ENCODE data around the gene RNASE12.
"Not testable (repeated sequence)": the region's sequence is repeated elsewhere in the genome, so short reads cannot be mapped to it uniquely, and the experiment has no call there.

Gene RNASE12, protein sequence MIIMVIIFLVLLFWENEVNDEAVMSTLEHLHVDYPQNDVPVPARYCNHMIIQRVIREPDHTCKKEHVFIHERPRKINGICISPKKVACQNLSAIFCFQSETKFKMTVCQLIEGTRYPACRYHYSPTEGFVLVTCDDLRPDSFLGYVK

GRCh38 chr14:20591235-20591634 is at the start of gene RNASE12:
Gene RNASE12 (minus strand): TSS chr14:20591376. CDS start chr14:20590723, 653 bp downstream.
- no peak for DNase-seq

- no peak for DNase-seq
Observed at GRCh38 chr14:20632831-20633691, 41.9 kb upstream of the RNASE12 start.

GRCh38 chr14:20632448-20632830 is 41.3 kb upstream of the RNASE12 start:
- no peak for DNase-seq

GRCh38 chr14:20631880-20632389 is 40.8 kb upstream of the RNASE12 start:
- no peak for DNase-seq

DNA sequence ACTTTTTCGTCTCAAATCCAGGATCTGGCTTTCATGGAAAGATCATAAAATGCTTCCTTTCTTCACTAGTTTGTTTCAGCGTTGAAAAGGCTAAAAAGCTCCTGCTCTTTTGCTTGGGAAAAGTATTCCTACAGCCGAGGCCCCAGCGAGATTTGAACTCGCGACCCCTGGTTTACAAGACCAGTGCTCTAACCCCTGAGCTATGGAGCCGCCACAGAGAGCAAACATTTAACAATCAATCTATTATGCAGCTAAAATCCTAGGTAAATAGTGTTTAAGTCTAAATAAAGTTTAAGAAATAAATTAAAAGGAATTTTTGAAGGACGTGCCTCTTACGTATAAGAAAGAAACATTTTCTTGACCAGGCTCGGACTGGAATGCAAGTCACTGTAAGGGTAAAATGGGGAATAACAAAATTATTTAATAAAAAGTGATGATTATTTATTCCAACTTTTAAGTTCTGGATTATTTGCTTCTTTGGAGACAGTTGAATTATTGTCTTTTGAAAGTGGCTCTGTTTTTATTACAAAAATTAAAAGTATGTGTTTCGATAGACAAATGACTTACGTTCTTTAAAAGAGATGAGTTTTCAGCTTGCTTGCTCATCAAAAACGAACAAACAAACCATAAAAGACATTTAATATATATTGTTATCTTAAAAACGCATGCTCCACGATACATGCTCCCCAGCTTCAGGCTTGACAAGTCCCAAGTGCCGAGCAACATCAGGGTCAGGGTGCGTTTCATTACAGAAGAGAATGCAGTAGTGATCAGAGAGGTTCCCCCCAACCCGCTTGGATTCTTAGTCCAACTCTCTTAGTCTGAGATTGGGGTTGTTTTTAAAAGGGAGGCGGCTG is 40.1 kb upstream of the RNASE12 start:
- DNase-seq, result no peak

DNA sequence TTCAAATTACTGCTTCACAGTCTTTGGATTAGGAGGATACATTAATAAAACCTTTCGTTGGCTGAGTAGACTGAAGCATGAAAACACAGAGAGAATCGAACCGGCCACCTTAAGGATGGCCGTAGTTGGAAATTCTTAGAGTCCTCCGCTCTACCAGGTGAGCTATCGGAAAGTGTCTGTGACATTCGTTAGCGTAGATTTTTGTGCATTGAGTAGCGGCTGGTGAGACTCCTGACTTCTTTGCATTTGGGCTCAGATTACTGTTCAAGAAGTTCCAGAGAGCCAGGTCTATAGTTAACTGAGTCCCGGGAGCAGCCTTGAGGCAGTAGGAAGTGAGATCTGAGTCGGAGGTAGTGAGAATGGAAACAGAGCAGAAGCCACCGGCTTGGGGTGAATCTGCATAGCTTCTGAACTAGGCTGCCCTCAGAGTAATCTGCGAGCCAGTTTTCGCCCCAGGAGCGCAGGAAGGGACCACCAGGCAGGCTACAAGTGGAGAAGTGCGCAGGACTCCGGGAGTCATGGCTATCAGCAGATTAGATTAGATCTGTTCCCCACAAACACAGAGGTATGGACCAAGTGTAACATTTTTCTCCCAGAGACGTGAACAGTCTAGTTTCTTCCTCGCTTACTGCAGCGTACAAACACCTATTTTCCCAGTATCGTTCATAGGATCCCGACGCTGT is 39.3 kb upstream of the RNASE12 start:
- DNase-seq, result no peak

GRCh38 chr14:20628063-20628854 is 37.1 kb upstream of the RNASE12 start:
- DNase-seq, result no peak

DNA sequence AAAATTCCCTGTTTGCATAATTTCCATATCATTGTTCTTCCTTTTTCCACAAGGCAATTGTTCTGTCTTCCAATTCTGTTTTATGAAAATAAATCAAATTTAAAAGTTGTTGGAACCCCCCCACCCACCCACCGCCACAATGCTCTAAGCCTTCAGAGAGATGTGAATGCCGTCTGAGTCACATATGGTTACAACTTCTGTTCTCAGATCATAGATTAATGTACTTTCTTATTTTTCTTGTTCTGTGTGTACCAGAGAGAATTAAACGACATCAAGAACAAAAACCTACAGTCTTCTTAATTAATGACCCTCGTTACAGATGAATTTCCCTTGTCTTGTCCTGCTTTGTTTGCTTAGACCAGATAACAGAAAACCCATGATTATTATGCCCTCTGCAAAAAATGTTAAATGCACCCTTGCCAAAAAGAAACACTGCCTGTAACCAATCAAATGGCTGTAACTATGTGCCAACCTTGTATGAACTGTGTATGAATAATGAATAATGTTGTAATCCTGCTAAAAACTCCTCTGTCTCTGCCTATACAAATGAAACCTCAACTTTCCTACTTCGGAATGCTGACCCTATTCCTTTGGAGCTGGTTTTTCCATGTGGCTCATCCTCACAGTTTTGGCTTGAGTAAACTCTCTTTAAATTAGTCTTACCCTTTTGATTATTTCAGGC is 36.3 kb upstream of the RNASE12 start:
- DNase-seq, result no peak

- DNase-seq, result no peak
Observed at GRCh38 chr14:20626274-20626673, 35.1 kb upstream of the RNASE12 start.

- DNase-seq, result no peak
Observed at GRCh38 chr14:20624495-20625070, 33.4 kb upstream of the RNASE12 start.

- no peak for DNase-seq
Observed at GRCh38 chr14:20623798-20624197, 32.6 kb upstream of the RNASE12 start.

- DNase-seq, result no peak
Observed at GRCh38 chr14:20622816-20623291, 31.7 kb upstream of the RNASE12 start.

DNA sequence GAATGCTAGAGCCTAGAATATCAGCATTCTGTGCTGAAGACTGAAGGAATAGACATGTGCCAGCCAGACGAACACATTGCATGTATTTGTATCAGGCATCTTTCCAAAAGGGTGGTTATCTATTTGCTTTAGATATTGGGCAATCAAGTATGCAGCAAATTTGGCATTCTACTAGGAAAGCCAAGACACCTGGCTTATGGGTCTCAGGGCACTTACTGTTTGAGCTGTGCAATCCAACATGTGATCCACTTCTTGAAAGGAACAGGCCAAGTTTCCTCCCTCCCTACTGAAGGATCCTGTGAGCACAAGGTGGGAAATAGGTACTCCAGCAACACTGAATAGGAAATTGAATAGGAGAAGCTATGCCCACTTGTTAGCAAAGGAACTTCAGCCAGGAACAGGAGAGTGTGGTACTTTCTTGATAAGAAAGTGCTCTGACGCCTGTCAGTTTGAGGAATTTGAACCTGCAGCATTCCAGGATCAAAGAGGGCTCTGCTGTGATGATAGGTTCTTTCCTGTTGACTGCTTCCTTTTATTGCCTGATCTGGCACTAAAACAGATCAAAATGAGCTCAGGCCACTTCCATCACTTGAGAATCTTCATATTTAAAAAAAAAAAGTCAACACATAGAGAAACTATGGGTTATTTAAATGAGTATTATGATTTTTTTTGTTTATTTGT is 29.8 kb upstream of the RNASE12 start:
- no peak for DNase-seq

- DNase-seq, result not testable (repeated sequence)
Observed at GRCh38 chr14:20619688-20620087, 28.5 kb upstream of the RNASE12 start.

GRCh38 chr14:20618271-20618749 is 27.1 kb upstream of the RNASE12 start:
- DNase-seq, result no peak

GRCh38 chr14:20617138-20618003 is 26.2 kb upstream of the RNASE12 start:
- no peak for DNase-seq

DNA sequence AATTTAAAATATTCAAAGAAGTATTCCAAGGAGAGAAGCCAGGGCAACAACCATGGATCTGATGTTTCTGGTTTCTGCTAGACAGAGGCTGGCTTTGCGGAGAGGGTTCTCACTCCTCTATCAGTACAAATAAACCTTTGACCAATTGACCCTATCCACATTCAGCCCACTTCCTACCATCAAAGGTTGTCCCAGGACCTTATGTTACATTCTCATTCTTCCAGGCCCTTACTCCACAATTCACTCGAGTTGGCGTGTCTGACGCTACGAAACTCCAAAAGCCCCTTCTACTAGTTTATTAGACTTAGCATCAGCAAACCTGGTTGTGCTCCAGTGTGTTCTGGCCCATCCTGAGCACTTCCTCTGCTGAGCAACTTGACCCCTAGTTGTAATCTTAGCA is 24.8 kb upstream of the RNASE12 start:
- no peak for DNase-seq

GRCh38 chr14:20614038-20614840 is 23.1 kb upstream of the RNASE12 start:
- no peak for DNase-seq
